Esophagus mucosa (tissue), 1 donor: ENCODE data around the gene GRM5. TPM values are rescaled to one million over a fixed set of nuclear protein-coding genes. Genes with fewer than 3 reads are reported as not detected.

Experiments
- ATAC-seq: fragments of 200-7000 bp; cut with Tn5 transposase; one replicate; pipeline ENCODE4 v1.9.1; 2020
- total RNA-seq: library from RNA; stranded (reverse); gene quantifications from one replicate; pipeline ENCODE4 v1.2.4, GENCODE V29; 2023
- donor health status: DM: yes; HTN: yes; CAD: no.

Gene GRM5
- total RNA-seq, 1 donor from 2014 or later: not detected

GRCh38 chr11:88831303-88831890, 234.4 kb downstream of the GRM5 start:
- no peak for ATAC-seq

- ATAC-seq: no peak
Measured at GRCh38 chr11:88827018-88827676, 238.6 kb downstream of the GRM5 start.

GRCh38 chr11:88819616-88820015, 246.2 kb downstream of the GRM5 start:
- ATAC-seq: no peak

- ATAC-seq: no peak
Measured at GRCh38 chr11:88818978-88819377, 246.8 kb downstream of the GRM5 start.

- no peak for ATAC-seq
Measured at GRCh38 chr11:88815505-88815904, 250.3 kb downstream of the GRM5 start.

- no peak for ATAC-seq
Measured at GRCh38 chr11:88814076-88814475, 251.7 kb downstream of the GRM5 start.

- no peak for ATAC-seq
Measured at GRCh38 chr11:88813233-88813915, 252.4 kb downstream of the GRM5 start.

GRCh38 chr11:88810420-88811097, 255.2 kb downstream of the GRM5 start:
- ATAC-seq: no peak

GRCh38 chr11:88809126-88809525, 256.7 kb downstream of the GRM5 start:
- no peak for ATAC-seq

GRCh38 chr11:88807349-88807748, 258.4 kb downstream of the GRM5 start:
- no peak for ATAC-seq

GRCh38 chr11:88806410-88806809, 259.4 kb downstream of the GRM5 start:
- ATAC-seq: no peak

- ATAC-seq: no peak
Measured at GRCh38 chr11:88801484-88802123, 264.2 kb downstream of the GRM5 start.

- no peak for ATAC-seq
Measured at GRCh38 chr11:88799771-88800500, 265.8 kb downstream of the GRM5 start.

- no peak for ATAC-seq
Measured at GRCh38 chr11:88790182-88790581, 275.6 kb downstream of the GRM5 start.

GRCh38 chr11:88779577-88779976, 286.2 kb downstream of the GRM5 start:
- ATAC-seq: no peak

GRCh38 chr11:88770475-88771079, 295.2 kb downstream of the GRM5 start:
- ATAC-seq: no peak

GRCh38 chr11:88744140-88744539, 321.6 kb downstream of the GRM5 start:
- no peak for ATAC-seq

- ATAC-seq: no peak
Measured at GRCh38 chr11:88739524-88739923, 326.3 kb downstream of the GRM5 start.

GRCh38 chr11:88709567-88709966, 356.2 kb downstream of the GRM5 start:
- ATAC-seq: no peak

GRCh38 chr11:88704485-88704884, 361.3 kb downstream of the GRM5 start:
- no peak for ATAC-seq

GRCh38 chr11:88701816-88702215, 364.0 kb downstream of the GRM5 start:
- ATAC-seq: no peak

GRCh38 chr11:88697139-88697538, 368.6 kb downstream of the GRM5 start:
- ATAC-seq: no peak
